GM12892 (cell line): ENCODE data around the gene EYS.
"Not testable (repeated sequence)": the region's sequence is repeated elsewhere in the genome, so short reads cannot be mapped to it uniquely, and the experiment has no call there.

Experiments used
- DNase-seq: peaks from one replicate; pipeline ENCODE4 v3.0.0; 2011; ENCODE audit not compliant: insufficient read length
- FAIRE-seq: peaks from 2 replicates; lab custom pipeline; 2011; peaks lifted over from hg19 to GRCh38; lab: Jason Lieb, UNC
- POLR2A ChIP-seq: IDR thresholded peaks from 2 replicates; pipeline ENCODE4 v1.6.1; 2011; ENCODE audit warnings: low read depth, low read length, control low read depth
- POLR2AphosphoS5 ChIP-seq: IDR thresholded peaks from 2 replicates; pipeline ENCODE4 v1.6.1; 2011; ENCODE audit warnings: low read depth, low read length, control low read depth
- TAF1 ChIP-seq: IDR thresholded peaks from 2 replicates; pipeline ENCODE4 v1.6.1; 2011; ENCODE audit warnings: low read depth, mild to moderate bottlenecking, control low read depth, low read length, borderline replicate concordance

EYS gene

GRCh38 chr6:65692109-65692508 lies 14.9 kb downstream of the EYS start:
- no peak for TF ChIP-seq POLR2A
- FAIRE-seq = no peak
- no peak for DNase-seq

DNA sequence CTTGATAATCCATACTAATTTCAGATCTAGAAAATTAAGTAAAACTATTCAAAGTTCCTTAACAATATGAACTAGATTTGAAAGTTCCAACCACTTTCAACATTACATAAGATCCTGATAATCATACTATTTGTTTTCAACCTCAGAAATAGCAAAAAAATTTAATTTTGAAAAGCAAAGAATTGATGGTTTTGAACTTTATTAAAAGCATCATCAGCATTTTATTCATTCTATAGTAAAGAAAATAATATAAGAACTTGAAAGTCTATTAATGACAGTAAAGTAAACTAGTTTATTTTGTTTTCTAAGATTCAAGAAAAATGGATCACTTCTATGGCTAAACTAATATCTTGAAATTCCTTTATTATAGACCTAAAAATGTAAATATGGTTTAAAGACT lies 26.8 kb downstream of the EYS start:
- FAIRE-seq = no peak
- TF ChIP-seq TAF1 (no peak), POLR2AphosphoS5 (no peak), POLR2A (no peak)

GRCh38 chr6:65671922-65672321 lies 35.1 kb downstream of the EYS start:
- no peak for TF ChIP-seq POLR2AphosphoS5
- no peak for TF ChIP-seq TAF1
- TF ChIP-seq POLR2A = no peak
- DNase-seq (no peak), FAIRE-seq (no peak)

More for the DNA sequence above, 26.8 kb downstream of the EYS start:
- no peak for DNase-seq

GRCh38 chr6:65667916-65668656 lies 38.9 kb downstream of the EYS start:
- TF ChIP-seq POLR2A = no peak
- TF ChIP-seq POLR2AphosphoS5 = no peak
- no peak for TF ChIP-seq TAF1
- no peak for FAIRE-seq

GRCh38 chr6:65650086-65650485 lies 56.9 kb downstream of the EYS start:
- TF ChIP-seq POLR2AphosphoS5 (no peak), TAF1 (no peak), POLR2A (no peak)
- DNase-seq (no peak), FAIRE-seq (no peak)

More at GRCh38 chr6:65667916-65668656, 38.9 kb downstream of the EYS start:
- no peak for DNase-seq

GRCh38 chr6:65649392-65649791 lies 57.6 kb downstream of the EYS start:
- no peak for FAIRE-seq
- no peak for DNase-seq
- TF ChIP-seq POLR2A (no peak), POLR2AphosphoS5 (no peak), TAF1 (no peak)

GRCh38 chr6:65646544-65646943 lies 60.5 kb downstream of the EYS start:
- no peak for TF ChIP-seq TAF1
- no peak for TF ChIP-seq POLR2AphosphoS5
- no peak for TF ChIP-seq POLR2A
- FAIRE-seq (no peak), DNase-seq (no peak)

GRCh38 chr6:65642776-65643175 lies 64.2 kb downstream of the EYS start:
- FAIRE-seq = no peak
- TF ChIP-seq POLR2AphosphoS5 = no peak
- TF ChIP-seq TAF1 = no peak
- no peak for TF ChIP-seq POLR2A
- no peak for DNase-seq

DNA sequence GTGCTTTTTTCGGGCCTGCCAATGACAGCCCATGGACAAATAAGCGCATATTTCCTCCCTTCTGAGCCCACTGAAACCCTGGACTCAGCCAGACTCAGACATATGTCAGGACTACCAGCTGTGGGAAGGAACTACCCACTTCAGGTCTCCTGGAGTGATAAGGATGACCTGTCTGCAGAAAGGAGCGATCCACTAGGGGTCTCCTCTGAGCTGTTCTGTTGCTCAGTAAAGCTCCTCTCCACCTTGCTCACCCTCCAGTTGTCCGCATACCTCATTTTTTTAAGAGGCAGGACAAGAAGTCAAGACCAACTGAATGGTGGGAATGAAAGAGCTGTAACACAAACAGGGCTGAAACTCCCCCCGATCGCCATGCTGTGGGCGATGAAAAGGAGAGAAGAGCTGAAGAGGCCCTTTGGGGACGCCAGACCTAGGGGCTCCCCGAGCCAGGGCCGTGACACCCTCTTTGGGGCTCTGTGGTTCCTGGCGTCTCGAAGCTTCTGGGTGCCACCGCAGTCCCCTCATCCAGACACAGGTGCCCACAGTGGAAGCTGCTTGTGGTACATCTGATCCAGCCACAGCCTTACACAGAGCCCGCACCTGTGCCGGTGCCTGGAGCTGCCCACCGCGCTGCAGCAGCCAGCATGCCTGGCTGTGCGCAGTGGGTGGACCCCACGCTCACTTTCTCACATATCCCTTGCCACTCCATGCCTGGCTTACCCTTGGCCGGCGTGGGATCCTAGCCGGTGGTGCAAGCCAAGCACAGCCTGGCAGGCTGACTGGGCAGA lies 68.8 kb downstream of the EYS start:
- FAIRE-seq (no peak), DNase-seq (no peak)

GRCh38 chr6:65637289-65638046 lies 69.6 kb downstream of the EYS start:
- DNase-seq = no peak
- no peak for FAIRE-seq
- TF ChIP-seq POLR2AphosphoS5 = no peak
- no peak for TF ChIP-seq TAF1
- TF ChIP-seq POLR2A = no peak

More for the DNA sequence above, 68.8 kb downstream of the EYS start:
- TF ChIP-seq TAF1 = no peak
- no peak for TF ChIP-seq POLR2AphosphoS5
- no peak for TF ChIP-seq POLR2A

GRCh38 chr6:65633501-65633900 lies 73.5 kb downstream of the EYS start:
- no peak for TF ChIP-seq POLR2A
- no peak for TF ChIP-seq POLR2AphosphoS5
- no peak for TF ChIP-seq TAF1
- DNase-seq (no peak), FAIRE-seq (no peak)

GRCh38 chr6:65631711-65632110 lies 75.3 kb downstream of the EYS start:
- TF ChIP-seq TAF1 (no peak), POLR2AphosphoS5 (no peak), POLR2A (no peak)
- no peak for DNase-seq
- FAIRE-seq = no peak

DNA sequence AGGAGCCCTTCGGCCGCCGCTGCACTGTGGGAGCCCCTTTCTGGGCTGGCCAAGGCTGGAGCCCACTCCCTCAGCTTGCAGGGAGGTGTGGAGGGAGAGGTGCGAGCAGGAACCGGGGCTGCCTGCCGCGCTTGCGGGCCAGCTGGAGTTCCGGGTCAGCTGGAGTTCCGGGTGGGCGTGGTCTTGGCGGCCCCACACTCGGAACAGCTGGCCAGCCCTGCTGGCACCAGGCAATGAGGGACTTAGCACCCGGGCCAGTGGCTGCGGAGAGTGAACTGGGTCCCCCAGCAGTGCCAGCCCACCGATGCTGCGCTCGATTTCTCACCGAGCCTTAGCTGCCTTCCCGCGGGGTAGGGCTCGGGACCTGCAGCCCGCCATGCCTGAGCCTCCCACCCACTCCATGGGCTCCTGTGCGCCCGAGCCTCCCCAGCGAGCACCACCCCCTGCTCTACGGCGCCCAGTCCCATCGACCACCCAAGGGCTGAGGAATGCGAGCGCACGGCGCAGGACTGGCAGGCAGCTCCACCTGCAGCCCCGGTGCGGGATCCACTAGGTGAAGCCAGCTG lies 79.5 kb downstream of the EYS start:
- not testable (repeated sequence) for FAIRE-seq, DNase-seq
